HG03432 (cell line): ENCODE data around the gene SMYD3.

Source experiments
- ATAC-seq: cut with Tn5 transposase; IDR thresholded peaks from one replicate; pipeline ENCODE4 v1.9.1; 2021; ENCODE audit warnings: mild to moderate bottlenecking, moderate library complexity; ENCODE audit not compliant: unreplicated experiment

Gene SMYD3

GRCh38 chr1:246158131-246158530 lies 348.9 kb downstream of the SMYD3 start:
- ATAC-seq, result no peak

DNA sequence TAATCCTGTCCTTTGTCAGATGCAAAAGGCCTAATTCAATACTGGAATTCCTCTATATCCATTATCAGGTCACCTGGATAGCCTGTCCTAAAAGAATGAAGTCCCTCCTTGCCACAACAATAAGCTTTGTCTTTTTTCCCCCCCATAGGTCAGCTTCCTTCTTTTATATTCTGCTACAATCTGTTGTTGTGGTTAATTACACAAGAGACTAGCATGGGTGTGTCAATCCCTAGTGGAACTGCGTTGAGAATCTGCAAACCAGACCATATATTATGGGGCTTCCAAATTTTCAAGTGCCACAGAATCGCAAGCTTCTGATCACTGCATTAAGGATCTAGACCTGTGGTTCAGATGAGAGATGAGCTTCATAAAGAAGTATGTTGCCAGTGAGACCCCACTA lies 349.6 kb downstream of the SMYD3 start:
- ATAC-seq, result no peak

DNA sequence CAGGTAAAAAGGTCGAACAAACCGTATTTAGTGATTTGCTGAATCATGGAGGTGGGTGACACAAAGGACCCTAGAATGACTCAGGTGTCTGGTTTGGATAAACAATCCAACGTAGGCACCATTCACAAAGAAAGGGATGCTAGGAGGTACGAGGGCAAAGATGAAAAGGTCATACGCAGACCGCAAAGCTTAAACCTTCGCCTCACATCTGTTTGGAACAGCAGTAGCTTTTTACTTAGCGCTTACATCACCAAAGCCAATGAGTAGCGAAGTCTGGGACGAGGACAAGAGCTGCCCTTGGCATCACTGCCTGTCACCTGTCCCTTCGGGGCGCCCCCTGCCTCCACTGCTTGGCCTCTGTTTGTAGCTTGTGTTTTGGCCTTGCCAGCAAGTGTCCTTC lies 350.2 kb downstream of the SMYD3 start:
- ATAC-seq, result no peak

GRCh38 chr1:246155923-246156322 lies 351.2 kb downstream of the SMYD3 start:
- no peak for ATAC-seq

DNA sequence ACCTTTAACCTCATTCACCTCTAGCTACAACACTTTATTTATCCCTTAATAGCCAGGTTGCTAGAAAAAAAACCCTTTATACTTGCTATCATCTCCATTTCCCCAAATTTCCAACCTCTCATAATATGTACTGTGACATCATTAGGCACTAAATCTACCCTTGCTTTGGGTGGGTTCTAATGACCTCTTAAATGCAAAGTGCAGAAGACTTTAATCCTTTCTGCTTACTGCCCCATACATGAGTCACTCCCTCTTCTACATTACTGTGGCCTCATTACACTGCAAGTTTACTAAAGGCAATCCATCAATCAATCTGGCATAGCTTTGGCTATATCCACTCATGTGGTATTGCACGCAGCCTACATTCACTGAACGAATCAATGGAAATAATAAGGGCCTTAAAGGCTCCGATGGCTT lies 353.3 kb downstream of the SMYD3 start:
- ATAC-seq, result no peak

- no peak for ATAC-seq
These were observed 354.1 kb downstream of the SMYD3 start for GRCh38 chr1:246152986-246153431.

GRCh38 chr1:246151796-246152434 lies 355.2 kb downstream of the SMYD3 start:
- ATAC-seq, result no peak

GRCh38 chr1:246149543-246149942 lies 357.5 kb downstream of the SMYD3 start:
- no peak for ATAC-seq

- no peak for ATAC-seq
These were observed 359.3 kb downstream of the SMYD3 start for GRCh38 chr1:246147524-246148461.

DNA sequence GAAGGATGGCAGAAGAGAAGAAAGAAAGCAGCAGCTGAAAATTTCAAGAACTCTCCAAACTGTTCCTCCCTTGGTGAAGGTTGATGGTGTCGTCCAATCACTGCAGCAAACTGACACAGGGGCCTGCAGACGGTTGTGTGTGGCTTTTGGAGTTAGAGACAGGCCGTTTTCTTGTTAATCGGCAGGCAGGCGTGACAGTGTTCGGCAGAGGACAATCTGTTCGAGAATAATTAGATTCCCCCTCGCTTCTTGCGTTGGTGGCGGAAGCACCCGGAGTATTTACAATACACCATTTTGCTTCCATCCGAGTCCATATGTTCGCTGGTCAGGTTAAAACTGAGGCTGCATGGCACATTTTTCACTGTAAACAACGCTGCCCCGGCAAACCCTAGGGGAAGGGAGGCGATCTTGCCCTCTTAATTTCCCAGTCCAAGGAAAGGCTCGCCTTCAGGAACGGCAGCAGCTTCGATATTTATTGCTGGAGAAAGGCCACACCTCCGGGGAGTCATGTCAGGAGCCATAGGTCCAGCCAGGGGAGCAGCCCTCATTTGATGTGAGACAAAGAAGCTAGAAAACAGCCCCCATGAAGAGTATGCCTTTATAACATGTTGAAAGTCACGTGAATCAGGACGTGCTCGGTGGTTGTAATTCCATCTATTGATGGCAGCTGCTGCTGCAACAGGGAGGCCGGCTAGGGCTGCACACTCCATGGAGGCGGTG lies 360.1 kb downstream of the SMYD3 start:
- ATAC-seq, result no peak

- ATAC-seq, result no peak
These were observed 361.2 kb downstream of the SMYD3 start for GRCh38 chr1:246145900-246146299.

DNA sequence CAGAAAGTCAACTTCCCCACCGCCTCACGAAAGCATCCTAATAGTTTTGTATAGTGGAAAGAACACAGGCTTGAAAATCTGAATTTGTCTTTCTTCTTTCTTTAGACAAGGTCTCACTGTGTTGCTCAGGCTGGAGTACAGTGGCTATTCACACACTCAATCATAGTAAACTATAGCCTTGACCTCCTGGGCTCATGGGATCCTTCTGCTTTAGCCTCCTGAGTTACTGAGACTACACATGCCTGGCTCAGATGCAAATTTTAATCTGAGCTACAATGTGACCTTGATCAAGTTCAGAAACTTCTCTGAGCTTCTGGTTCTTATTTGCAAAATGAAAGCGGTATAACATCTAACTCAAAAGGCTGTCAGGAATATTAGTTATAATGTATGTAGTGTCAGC lies 362.1 kb downstream of the SMYD3 start:
- ATAC-seq, result no peak

GRCh38 chr1:246142320-246142893 lies 364.7 kb downstream of the SMYD3 start:
- no peak for ATAC-seq

- no peak for ATAC-seq
These were observed 365.8 kb downstream of the SMYD3 start for GRCh38 chr1:246141306-246141705.

- ATAC-seq, result no peak
These were observed 367.3 kb downstream of the SMYD3 start for GRCh38 chr1:246139745-246140182.

DNA sequence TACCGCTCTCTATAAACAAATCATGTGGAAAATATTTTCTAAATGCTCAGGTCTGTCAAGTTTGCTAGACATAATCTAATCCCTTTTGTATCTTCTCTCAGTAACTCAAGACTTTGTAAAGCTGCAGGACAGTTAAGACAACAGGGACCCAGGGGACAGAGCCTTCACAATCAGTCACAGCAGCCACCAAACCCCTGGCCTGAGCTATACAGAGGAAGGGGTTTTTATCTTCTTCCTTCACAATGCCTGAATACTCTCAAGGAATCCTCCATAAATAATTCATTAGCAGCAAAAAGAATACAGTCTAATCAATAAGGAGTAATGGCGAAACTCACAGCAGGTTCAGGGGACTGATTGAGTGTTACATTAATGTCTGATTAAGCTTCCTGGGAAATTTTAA lies 368.3 kb downstream of the SMYD3 start:
- ATAC-seq, result no peak

- no peak for ATAC-seq
These were observed 370.6 kb downstream of the SMYD3 start for GRCh38 chr1:246136477-246136876.

- ATAC-seq, result no peak
These were observed 372.3 kb downstream of the SMYD3 start for GRCh38 chr1:246134789-246135188.

- ATAC-seq, result no peak
These were observed 376.0 kb downstream of the SMYD3 start for GRCh38 chr1:246131095-246131494.

DNA sequence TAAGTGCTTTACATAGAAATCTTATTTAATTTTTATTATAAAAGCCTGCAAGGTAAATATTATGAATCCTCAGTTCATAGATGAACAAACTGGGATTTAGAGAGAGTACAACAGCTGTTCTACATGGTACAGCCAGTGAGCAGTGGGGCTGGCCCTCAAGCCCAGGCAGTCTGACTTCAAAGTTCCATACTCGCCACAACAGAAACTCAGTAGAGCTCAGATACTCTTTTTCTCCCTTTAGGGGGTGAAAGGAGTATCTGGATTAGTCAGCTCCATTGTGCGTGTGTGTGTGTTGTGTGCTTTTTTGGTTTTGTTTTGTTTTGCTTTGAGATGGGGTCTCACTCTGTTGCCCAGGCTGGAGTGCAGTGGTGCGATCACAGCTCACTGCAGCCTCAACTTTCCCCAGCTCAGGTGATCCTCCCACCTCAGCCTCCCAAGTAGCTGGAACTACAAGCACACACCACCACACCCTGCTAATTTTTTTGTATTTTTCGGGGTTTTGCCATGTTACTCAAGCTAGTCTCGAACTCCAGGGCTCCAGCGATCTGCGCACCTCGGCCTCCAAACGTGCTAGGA lies 378.5 kb downstream of the SMYD3 start:
- peak; percentile 58 for ATAC-seq

DNA sequence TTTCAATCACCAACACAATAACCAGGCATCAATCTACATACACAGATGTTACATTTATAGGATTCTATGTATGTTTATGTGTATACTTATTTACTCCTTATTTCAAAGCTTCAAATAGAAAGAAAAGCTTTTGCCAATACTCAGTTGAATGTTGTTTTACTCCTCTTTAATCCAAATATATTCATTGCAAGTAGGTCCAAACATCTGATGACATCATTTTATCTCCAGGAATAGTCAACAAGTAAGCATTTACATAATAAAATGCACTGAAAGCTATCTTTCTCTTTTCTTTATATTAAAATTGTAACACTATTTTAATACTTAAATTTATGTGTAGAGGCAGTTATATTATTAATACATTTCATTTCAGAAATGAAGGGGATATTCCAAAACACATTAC lies 380.5 kb downstream of the SMYD3 start:
- ATAC-seq, result no peak
